Body of pancreas (tissue), 4 donors: ENCODE results near the gene CEACAM3.

Experiments used
- POLR2A ChIP-seq, 3 donors: fragments of 450-650 bp; IDR thresholded peaks; one replicate each; pipeline ENCODE4 v1.6.1; 2016; ENCODE audit warnings: antibody characterized with exemption in 3 of 3, mild to moderate bottlenecking in 2 of 3
- TF ChIP-seq, protein P1 (sequence below), 7 experiments: fragments of 450-650 bp in 4 of 7; fragments of 200-600 bp in 3 of 7; sonication (generic) in 3 of 7; IDR thresholded peaks; one replicate each; pipeline ENCODE4 v1.5.1; 2016 to 2019; ENCODE audit warnings: antibody characterized with exemption in 7 of 7

DNA sequence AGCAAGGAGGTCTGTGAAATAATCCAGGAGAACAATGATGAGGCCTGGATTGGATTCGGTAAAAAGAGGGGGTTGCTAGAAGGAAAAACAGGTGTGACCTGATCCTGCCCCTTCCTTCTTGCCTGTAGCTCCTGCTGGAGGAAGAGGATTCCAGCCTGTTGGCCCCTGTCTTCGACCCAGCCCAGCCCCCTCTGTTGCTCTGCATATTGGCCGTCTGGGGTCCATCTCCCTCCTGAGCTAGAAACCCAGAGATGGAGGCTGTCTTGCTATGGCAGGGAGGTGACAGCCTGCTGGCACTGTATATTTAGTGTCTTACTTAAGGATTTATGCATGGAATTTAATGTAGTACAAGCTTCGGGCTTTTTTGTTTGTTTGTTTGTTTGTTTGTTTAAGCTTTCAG, 55.1 kb downstream of the CEACAM3 start:
- TF ChIP-seq, protein P1, sequence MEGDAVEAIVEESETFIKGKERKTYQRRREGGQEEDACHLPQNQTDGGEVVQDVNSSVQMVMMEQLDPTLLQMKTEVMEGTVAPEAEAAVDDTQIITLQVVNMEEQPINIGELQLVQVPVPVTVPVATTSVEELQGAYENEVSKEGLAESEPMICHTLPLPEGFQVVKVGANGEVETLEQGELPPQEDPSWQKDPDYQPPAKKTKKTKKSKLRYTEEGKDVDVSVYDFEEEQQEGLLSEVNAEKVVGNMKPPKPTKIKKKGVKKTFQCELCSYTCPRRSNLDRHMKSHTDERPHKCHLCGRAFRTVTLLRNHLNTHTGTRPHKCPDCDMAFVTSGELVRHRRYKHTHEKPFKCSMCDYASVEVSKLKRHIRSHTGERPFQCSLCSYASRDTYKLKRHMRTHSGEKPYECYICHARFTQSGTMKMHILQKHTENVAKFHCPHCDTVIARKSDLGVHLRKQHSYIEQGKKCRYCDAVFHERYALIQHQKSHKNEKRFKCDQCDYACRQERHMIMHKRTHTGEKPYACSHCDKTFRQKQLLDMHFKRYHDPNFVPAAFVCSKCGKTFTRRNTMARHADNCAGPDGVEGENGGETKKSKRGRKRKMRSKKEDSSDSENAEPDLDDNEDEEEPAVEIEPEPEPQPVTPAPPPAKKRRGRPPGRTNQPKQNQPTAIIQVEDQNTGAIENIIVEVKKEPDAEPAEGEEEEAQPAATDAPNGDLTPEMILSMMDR (IDR thresholded peaks at IDR 0.05): no peak
- TF ChIP-seq POLR2A (IDR thresholded peaks at IDR 0.05): no peak
